Activated T-cell treated with anti-CD3 and anti-CD28 coated beads, Interleukin-2, amount 50 U/mL, for 4 hours (primary cell): ENCODE results near the gene CDY2B. TPM values are rescaled to one million over a fixed set of nuclear protein-coding genes. Genes with fewer than 3 reads are reported as not detected.
"Not testable (repeated sequence)": the region's sequence is repeated elsewhere in the genome, so short reads cannot be mapped to it uniquely, and the experiment has no call there.

ENCODE experiments used
- ATAC-seq, 2 donors: fragments of 200-7000 bp; cut with Tn5 transposase; one replicate each; pipeline ENCODE4 v1.10.0; 2021
- DNase-seq: peaks from one replicate; pipeline ENCODE4 v3.0.0-alpha.2; 2020
- H3K27me3 Mint-ChIP-seq: one replicate; pipeline ENCODE4 v1.8.0; 2021; ENCODE audit warnings: low read depth, mixed read lengths
- H3K36me3 Mint-ChIP-seq: one replicate; pipeline ENCODE4 v1.8.0; 2022; ENCODE audit warnings: mixed read lengths; ENCODE audit not compliant: insufficient read depth
- H3K4me1 Mint-ChIP-seq: one replicate; pipeline ENCODE4 v1.8.0; 2021; ENCODE audit warnings: low read depth, mixed read lengths
- H3K4me3 Mint-ChIP-seq: one replicate; pipeline ENCODE4 v1.8.0; 2021; ENCODE audit warnings: mild to moderate bottlenecking, moderate library complexity, mixed read lengths
- H3K9me3 Mint-ChIP-seq: one replicate; pipeline ENCODE4 v1.8.0; 2021; ENCODE audit warnings: mixed read lengths
- total RNA-seq, 3 donors: library from RNA; stranded (reverse); gene quantifications; one replicate each; pipeline ENCODE4 v1.2.1, GENCODE V29; 2021

CDY2B gene
- not detected for total RNA-seq

GRCh38 chrY:17880120-17880519, at the start of gene CDY2B:
CDY2B (minus strand) TSS chrY:17880220; CDS start chrY:17879892, 328 bp downstream.
- not testable (repeated sequence) for H3K4me3 Mint-ChIP-seq

GRCh38 chrY:17908009-17908408, 28.0 kb upstream of the CDY2B start:
- H3K4me1 Mint-ChIP-seq, DNase-seq, H3K27me3 Mint-ChIP-seq, H3K9me3 Mint-ChIP-seq, ATAC-seq, H3K36me3 Mint-ChIP-seq, H3K4me3 Mint-ChIP-seq: not testable (repeated sequence)

More at GRCh38 chrY:17880120-17880519, at the start of gene CDY2B:
- not testable (repeated sequence) for H3K4me1 Mint-ChIP-seq, DNase-seq, H3K27me3 Mint-ChIP-seq, H3K9me3 Mint-ChIP-seq, ATAC-seq, H3K36me3 Mint-ChIP-seq

- H3K36me3 Mint-ChIP-seq, DNase-seq, H3K27me3 Mint-ChIP-seq, ATAC-seq, H3K4me3 Mint-ChIP-seq, H3K9me3 Mint-ChIP-seq, H3K4me1 Mint-ChIP-seq: not testable (repeated sequence)
Observed at GRCh38 chrY:17907351-17907750, 27.3 kb upstream of the CDY2B start.

- H3K4me1 Mint-ChIP-seq, H3K9me3 Mint-ChIP-seq, H3K27me3 Mint-ChIP-seq, H3K4me3 Mint-ChIP-seq, H3K36me3 Mint-ChIP-seq, ATAC-seq, DNase-seq: not testable (repeated sequence)
Observed at GRCh38 chrY:17881697-17882096, 1.7 kb upstream of the CDY2B start.

GRCh38 chrY:17876767-17877166, 3.3 kb downstream of the CDY2B start:
- not testable (repeated sequence) for ATAC-seq, H3K4me1 Mint-ChIP-seq, H3K36me3 Mint-ChIP-seq, H3K4me3 Mint-ChIP-seq, H3K27me3 Mint-ChIP-seq, DNase-seq, H3K9me3 Mint-ChIP-seq

- not testable (repeated sequence) for ATAC-seq, H3K9me3 Mint-ChIP-seq, H3K4me1 Mint-ChIP-seq, DNase-seq, H3K4me3 Mint-ChIP-seq, H3K27me3 Mint-ChIP-seq, H3K36me3 Mint-ChIP-seq
Observed at GRCh38 chrY:17875401-17875800, 4.6 kb downstream of the CDY2B start.

- not testable (repeated sequence) for H3K4me1 Mint-ChIP-seq, H3K4me3 Mint-ChIP-seq, H3K36me3 Mint-ChIP-seq, H3K27me3 Mint-ChIP-seq, H3K9me3 Mint-ChIP-seq, DNase-seq, ATAC-seq
Observed at GRCh38 chrY:17871194-17871903, 8.7 kb downstream of the CDY2B start.

- H3K9me3 Mint-ChIP-seq, DNase-seq, ATAC-seq, H3K36me3 Mint-ChIP-seq, H3K27me3 Mint-ChIP-seq, H3K4me1 Mint-ChIP-seq, H3K4me3 Mint-ChIP-seq: not testable (repeated sequence)
Observed at GRCh38 chrY:17870737-17871136, 9.3 kb downstream of the CDY2B start.

GRCh38 chrY:17867850-17868249, 12.2 kb downstream of the CDY2B start:
- H3K27me3 Mint-ChIP-seq, H3K4me1 Mint-ChIP-seq, ATAC-seq, H3K4me3 Mint-ChIP-seq, H3K9me3 Mint-ChIP-seq, H3K36me3 Mint-ChIP-seq, DNase-seq: not testable (repeated sequence)

- not testable (repeated sequence) for H3K36me3 Mint-ChIP-seq, ATAC-seq, H3K27me3 Mint-ChIP-seq, H3K4me3 Mint-ChIP-seq, DNase-seq, H3K4me1 Mint-ChIP-seq, H3K9me3 Mint-ChIP-seq
Observed at GRCh38 chrY:17860634-17861033, 19.4 kb downstream of the CDY2B start.

- not testable (repeated sequence) for H3K9me3 Mint-ChIP-seq, H3K27me3 Mint-ChIP-seq, H3K4me3 Mint-ChIP-seq, DNase-seq, H3K36me3 Mint-ChIP-seq, ATAC-seq, H3K4me1 Mint-ChIP-seq
Observed at GRCh38 chrY:17856963-17857848, 22.8 kb downstream of the CDY2B start.

- not testable (repeated sequence) for H3K36me3 Mint-ChIP-seq, H3K4me3 Mint-ChIP-seq, H3K4me1 Mint-ChIP-seq, DNase-seq, H3K9me3 Mint-ChIP-seq, H3K27me3 Mint-ChIP-seq, ATAC-seq
Observed at GRCh38 chrY:17856508-17856907, 23.5 kb downstream of the CDY2B start.

- DNase-seq, H3K4me3 Mint-ChIP-seq, H3K9me3 Mint-ChIP-seq, H3K36me3 Mint-ChIP-seq, H3K27me3 Mint-ChIP-seq, H3K4me1 Mint-ChIP-seq, ATAC-seq: not testable (repeated sequence)
Observed at GRCh38 chrY:17849131-17849530, 30.9 kb downstream of the CDY2B start.

GRCh38 chrY:17832149-17832548, 47.9 kb downstream of the CDY2B start:
- ATAC-seq, H3K36me3 Mint-ChIP-seq, DNase-seq, H3K4me1 Mint-ChIP-seq, H3K27me3 Mint-ChIP-seq, H3K4me3 Mint-ChIP-seq, H3K9me3 Mint-ChIP-seq: not testable (repeated sequence)
